AG10803 (cell line): ENCODE measurements around the gene FAM151A.

ENCODE experiments used
- DNase-seq: peaks from one replicate; pipeline ENCODE4 v3.0.0; 2010; ENCODE audit warnings: low read depth
- H3K4me3 ChIP-seq: 2 replicates; pipeline ENCODE4 v1.5.1; 2011; ENCODE audit warnings: mild to moderate bottlenecking, low read length, control low read depth
- CTCF ChIP-seq: conservative IDR thresholded peaks from 2 replicates; pipeline ENCODE4 v1.5.1; 2011; ENCODE audit warnings: mild to moderate bottlenecking, low read length, control low read depth, inconsistent platforms

The FAM151A gene

GRCh38 chr1:54569339-54569738 lies 54.0 kb downstream of the FAM151A start:
- peak; percentile 64 for DNase-seq
- TF ChIP-seq CTCF = no peak
- no peak overlapping the region for H3K4me3 ChIP-seq

- no peak for TF ChIP-seq CTCF
- DNase-seq = peak; percentile 53
Observed at GRCh38 chr1:54567961-54568360, 55.4 kb downstream of the FAM151A start.

GRCh38 chr1:54566438-54567141 lies 56.7 kb downstream of the FAM151A start:
- H3K4me3 ChIP-seq = no peak overlapping the region
- TF ChIP-seq CTCF = no peak
- no peak for DNase-seq

More at GRCh38 chr1:54567961-54568360, 55.4 kb downstream of the FAM151A start:
- H3K4me3 ChIP-seq = no peak overlapping the region

GRCh38 chr1:54565113-54565501 lies 58.2 kb downstream of the FAM151A start:
- no peak for TF ChIP-seq CTCF
- H3K4me3 ChIP-seq = no peak overlapping the region
- no peak for DNase-seq

- no peak for TF ChIP-seq CTCF
- H3K4me3 ChIP-seq = no peak overlapping the region
Observed at GRCh38 chr1:54564312-54565112, 58.8 kb downstream of the FAM151A start.

GRCh38 chr1:54559771-54560231 lies 63.5 kb downstream of the FAM151A start:
- H3K4me3 ChIP-seq = no peak overlapping the region
- DNase-seq = no peak
- no peak for TF ChIP-seq CTCF

More at GRCh38 chr1:54564312-54565112, 58.8 kb downstream of the FAM151A start:
- DNase-seq = no peak
